Large intestine (tissue), 3 donors: ENCODE measurements around the gene BBOF1. TPM values are rescaled to one million over a fixed set of nuclear protein-coding genes. Genes with fewer than 3 reads are reported as not detected.

Experiments
- DNase-seq, 2 donors: peaks; one replicate each; pipeline versions ENCODE4 v3.0.0 to v3.0.0-alpha.2; 2013
- H3K27ac ChIP-seq: one replicate; pipeline ENCODE4 v1.5.1; 2013; ENCODE audit warnings: low read length
- H3K27me3 ChIP-seq: 2 replicates; pipeline ENCODE4 v1.6.1; 2013; ENCODE audit warnings: low read length; ENCODE audit not compliant: control insufficient read depth, insufficient read depth
- H3K36me3 ChIP-seq: 2 replicates; pipeline ENCODE4 v1.6.1; 2013; ENCODE audit warnings: low read length; ENCODE audit not compliant: control insufficient read depth, insufficient read depth
- H3K4me1 ChIP-seq: one replicate; pipeline ENCODE4 v1.6.1; 2013; ENCODE audit warnings: low read length; ENCODE audit not compliant: control insufficient read depth, insufficient read depth
- H3K4me3 ChIP-seq: one replicate; pipeline ENCODE4 v1.5.1; 2013; ENCODE audit warnings: low read length
- H3K9me3 ChIP-seq: one replicate; pipeline ENCODE4 v1.6.1; 2013; ENCODE audit warnings: mild to moderate bottlenecking, low read depth, low read length, moderate library complexity; ENCODE audit not compliant: control insufficient read depth
- WGBS: methylation state at CpG from one replicate; pipeline ENCODE4 v1.1.5; 2013; ENCODE audit warnings: low lambda C conversion rate; ENCODE audit not compliant: insufficient coverage; 5-methylcytosine and 5-hydroxymethylcytosine counted together
- polyA plus RNA-seq: library from polyadenylated mRNA; unstranded; fragments of 120-200 nt; gene quantifications from one replicate; pipeline ENCODE4 v1.2.1, GENCODE V29; 2013

Gene BBOF1
- polyA plus RNA-seq, 1 donor: 6.9 TPM

DNA sequence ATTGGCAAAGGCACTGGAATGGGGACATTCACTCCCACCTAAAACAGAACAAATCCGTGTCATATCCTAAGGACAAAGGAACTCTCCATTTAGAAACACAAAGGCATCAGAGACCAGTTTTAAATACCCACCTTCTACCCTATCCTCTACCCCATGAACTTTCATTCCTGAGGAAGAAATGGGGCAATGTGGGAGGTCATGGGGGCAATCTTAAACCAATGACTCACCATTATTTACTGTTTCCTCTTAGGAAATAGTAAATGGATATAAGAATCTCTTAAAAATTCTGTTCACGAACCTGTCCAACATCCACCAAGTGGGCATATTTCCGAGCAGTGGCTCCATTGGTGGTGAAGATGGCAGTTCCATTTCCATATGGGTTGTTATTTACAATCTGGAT lies 45.7 kb downstream of the BBOF1 start:
- no peaks in the 10 kb centered on the region for H3K4me1 ChIP-seq

DNA sequence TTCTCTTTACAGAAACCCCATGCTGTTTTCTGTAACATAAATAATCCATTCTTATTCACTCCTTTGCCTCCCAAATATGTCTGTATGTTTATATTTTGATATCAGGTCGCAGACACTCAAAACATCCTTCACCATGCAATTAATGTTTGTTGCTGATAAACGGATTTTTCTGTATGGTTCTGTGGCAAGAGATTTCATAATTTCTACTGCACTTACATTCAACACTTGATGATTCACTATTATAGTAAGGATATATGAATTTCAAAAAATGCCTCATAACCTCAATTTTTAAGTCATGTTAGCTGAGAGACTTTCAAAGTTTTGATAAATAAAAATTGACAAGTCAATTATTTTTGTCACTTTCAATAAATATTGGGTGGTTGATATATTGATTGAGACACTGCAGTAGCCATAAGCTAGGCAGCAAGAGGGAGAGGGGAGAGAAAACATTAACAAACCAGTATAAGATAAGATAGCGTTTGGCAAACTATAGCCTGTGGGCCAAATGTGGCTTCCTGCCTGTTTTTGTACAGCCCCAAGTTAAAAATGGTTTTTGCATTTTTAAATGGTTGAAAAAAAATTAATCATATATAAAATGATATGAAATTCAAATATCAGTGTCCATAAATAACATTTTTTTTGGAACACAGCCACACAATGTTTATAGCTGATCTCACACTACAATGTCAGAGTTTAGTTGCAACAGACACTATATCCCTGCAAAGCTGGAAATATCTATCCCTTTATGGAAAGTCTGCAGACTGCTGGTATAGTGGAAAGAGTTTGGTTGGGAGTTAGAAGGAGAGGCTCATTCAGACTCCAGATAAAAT lies 46.8 kb downstream of the BBOF1 start:
- Histone ChIP-seq H3K27ac (no peak overlapping the region), H3K4me1 (no peaks in the 10 kb centered on the region), H3K9me3 (no peaks in the 10 kb centered on the region), H3K4me3 (no peak overlapping the region), H3K36me3 (peaks cover 68% of the 10 kb centered on the region), H3K27me3 (no peaks in the 10 kb centered on the region)
- no peak for DNase-seq
- WGBS: no CpG with 5 or more reads among the region's 3 CpGs

More for the DNA sequence above, 45.7 kb downstream of the BBOF1 start:
- DNase-seq: no peak
- no peak overlapping the region for H3K27ac ChIP-seq
- no CpG with 5 or more reads among the region's 3 CpGs for WGBS
- peaks cover 67% of the 10 kb centered on the region for H3K36me3 ChIP-seq
- no peaks in the 10 kb centered on the region for H3K9me3 ChIP-seq
- H3K27me3 ChIP-seq: no peaks in the 10 kb centered on the region
- no peak overlapping the region for H3K4me3 ChIP-seq

DNA sequence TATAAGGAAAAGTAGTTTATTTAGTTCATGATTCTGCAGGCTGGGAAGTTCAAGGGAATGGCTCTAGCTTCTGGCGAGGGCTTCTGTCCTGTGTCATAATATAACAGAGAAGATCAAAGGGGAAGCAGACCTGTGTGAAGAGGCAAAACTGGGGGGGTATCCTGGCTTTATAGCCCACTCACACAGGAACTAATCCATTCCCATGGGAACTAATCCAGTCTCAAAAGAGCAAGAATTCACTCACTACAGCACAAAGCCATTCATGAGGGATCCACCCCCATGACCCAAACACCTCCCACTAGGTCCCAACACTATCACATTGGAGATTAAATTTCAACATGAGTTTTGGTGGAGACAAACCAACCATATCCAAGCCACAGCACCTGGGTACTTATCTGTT lies 58.3 kb downstream of the BBOF1 start:
- Histone ChIP-seq H3K4me1 (no peaks in the 10 kb centered on the region), H3K27ac (no peak overlapping the region), H3K9me3 (no peaks in the 10 kb centered on the region), H3K4me3 (no peak overlapping the region), H3K27me3 (no peaks in the 10 kb centered on the region), H3K36me3 (peaks cover 10% of the 10 kb centered on the region)
- no peak for DNase-seq
- WGBS: 80% methylated on average over 1 of the region's 1 CpG

DNA sequence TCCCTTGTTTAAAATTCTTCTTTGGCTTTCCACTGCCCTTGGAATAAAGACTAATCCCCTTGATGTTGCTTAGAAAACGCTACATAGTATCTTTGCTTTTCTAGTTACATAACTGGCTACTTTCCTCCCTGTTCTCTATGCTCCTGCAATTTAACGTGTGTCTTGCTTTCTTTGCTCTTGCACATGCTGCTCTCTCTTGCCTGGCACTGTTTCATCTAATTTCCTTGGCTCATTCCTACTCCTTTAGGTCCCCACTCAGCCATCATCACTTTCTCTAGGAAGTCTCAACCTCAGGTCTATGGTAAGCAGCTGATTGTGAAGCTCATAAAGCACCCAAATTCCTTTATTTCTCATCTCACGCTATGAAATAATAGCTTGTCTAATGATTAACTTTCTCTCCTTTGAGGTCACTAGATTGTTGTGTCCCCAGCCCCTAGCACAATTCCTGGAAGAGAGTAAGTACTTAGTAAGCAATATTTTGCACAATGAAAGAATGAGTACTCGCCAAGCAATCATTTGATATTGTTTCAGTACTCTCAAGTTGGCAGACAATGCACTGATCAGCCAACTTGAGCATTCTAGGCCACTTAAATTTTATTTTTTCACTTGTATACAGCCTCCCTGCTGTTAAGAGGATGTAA lies 61.8 kb downstream of the BBOF1 start:
- Histone ChIP-seq H3K27ac (no peak overlapping the region), H3K36me3 (peaks cover 3% of the 10 kb centered on the region), H3K9me3 (no peaks in the 10 kb centered on the region), H3K4me1 (peaks cover 7% of the 10 kb centered on the region), H3K27me3 (no peaks in the 10 kb centered on the region), H3K4me3 (no peak overlapping the region)
- DNase-seq: peak in 1 of 2 donors; percentile 57
- WGBS: 46% methylated on average over 3 of the region's 4 CpGs

DNA sequence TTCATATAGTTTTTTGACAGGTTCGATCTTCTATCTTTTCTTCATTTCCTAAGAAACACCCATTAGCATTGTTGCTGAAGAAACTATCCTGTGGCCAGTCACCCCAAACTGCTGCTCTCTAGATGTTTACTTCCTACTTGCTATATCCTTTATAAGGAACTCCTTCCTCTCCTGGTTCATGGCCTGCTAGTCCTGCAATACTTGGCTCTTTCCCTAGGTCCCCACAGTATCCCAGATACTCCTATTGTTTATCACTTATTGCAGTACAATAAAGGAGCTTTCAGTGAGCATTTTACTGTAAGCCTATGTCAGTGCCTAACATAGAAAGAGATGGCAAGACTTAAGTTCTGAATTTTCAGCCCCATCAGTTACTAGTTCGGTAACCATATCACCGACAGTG lies 62.3 kb downstream of the BBOF1 start:
- no peaks in the 10 kb centered on the region for H3K9me3 ChIP-seq
- H3K36me3 ChIP-seq: peaks cover 3% of the 10 kb centered on the region
- WGBS: no CpG with 5 or more reads among the region's 3 CpGs
- H3K4me3 ChIP-seq: no peak overlapping the region
- H3K27ac ChIP-seq: no peak overlapping the region
- no peaks in the 10 kb centered on the region for H3K27me3 ChIP-seq
- H3K4me1 ChIP-seq: peaks cover 12% of the 10 kb centered on the region
- DNase-seq: peak in 1 of 2 donors; percentile 2

DNA sequence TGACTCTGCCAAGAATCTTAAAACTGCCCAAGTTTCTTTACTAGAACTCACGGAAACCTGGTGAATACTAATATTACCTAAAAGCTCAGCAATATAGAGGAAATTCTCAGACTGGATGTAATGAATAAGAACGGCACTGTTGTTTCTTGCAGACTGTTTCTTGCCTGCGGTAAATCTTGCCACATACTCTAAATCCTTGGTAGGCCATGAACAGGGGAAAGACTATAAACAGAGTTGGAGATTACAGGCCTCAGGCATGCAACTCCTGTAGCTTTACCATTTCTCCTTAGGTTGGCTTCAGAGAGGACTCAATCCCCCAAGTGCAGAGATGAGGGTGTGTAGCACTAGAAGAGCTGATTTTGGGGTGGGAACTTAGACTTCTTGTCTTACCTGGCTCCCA lies 64.0 kb downstream of the BBOF1 start:
- H3K9me3 ChIP-seq: no peaks in the 10 kb centered on the region
- DNase-seq: peak in 1 of 2 donors; percentile 5
- H3K27me3 ChIP-seq: no peaks in the 10 kb centered on the region
- 31% methylated on average over 2 of the region's 3 CpGs for WGBS
- H3K36me3 ChIP-seq: no peaks in the 10 kb centered on the region
- H3K4me3 ChIP-seq: peak overlapping the region; percentile 87
- H3K4me1 ChIP-seq: peaks cover 13% of the 10 kb centered on the region
- H3K27ac ChIP-seq: peak overlapping the region; percentile 91

DNA sequence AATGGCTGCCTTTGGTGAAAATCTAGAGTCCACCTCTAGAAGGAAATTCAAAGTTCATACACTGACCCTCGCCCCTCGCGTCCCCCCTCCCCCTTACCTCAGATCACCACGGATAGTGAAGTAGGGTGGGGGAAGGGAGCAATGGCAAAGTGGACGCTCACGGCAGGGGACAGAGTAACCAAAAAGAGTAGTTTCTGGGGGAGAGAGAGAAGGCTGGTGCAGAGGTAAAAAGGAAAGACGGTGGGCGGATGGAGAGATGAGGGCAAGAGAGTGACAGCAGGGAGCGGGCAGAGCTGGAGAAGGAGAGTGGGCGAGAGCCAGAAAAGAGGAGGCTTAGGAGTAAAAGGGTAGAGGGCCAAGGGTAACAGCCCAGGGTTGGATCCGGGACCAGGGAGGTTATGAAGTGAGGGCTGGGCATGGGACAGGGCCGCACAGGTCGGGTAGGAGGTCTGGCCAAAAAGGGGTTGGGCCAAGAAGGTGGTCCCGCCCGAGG lies 64.7 kb downstream of the BBOF1 start:
- Histone ChIP-seq H3K4me3 (peak overlapping the region; percentile 87), H3K27me3 (no peaks in the 10 kb centered on the region), H3K4me1 (peaks cover 13% of the 10 kb centered on the region), H3K27ac (peak overlapping the region; percentile 91), H3K9me3 (no peaks in the 10 kb centered on the region), H3K36me3 (no peaks in the 10 kb centered on the region)
- WGBS: 0% methylated on average over 6 of the region's 15 CpGs
- DNase-seq: no peak

DNA sequence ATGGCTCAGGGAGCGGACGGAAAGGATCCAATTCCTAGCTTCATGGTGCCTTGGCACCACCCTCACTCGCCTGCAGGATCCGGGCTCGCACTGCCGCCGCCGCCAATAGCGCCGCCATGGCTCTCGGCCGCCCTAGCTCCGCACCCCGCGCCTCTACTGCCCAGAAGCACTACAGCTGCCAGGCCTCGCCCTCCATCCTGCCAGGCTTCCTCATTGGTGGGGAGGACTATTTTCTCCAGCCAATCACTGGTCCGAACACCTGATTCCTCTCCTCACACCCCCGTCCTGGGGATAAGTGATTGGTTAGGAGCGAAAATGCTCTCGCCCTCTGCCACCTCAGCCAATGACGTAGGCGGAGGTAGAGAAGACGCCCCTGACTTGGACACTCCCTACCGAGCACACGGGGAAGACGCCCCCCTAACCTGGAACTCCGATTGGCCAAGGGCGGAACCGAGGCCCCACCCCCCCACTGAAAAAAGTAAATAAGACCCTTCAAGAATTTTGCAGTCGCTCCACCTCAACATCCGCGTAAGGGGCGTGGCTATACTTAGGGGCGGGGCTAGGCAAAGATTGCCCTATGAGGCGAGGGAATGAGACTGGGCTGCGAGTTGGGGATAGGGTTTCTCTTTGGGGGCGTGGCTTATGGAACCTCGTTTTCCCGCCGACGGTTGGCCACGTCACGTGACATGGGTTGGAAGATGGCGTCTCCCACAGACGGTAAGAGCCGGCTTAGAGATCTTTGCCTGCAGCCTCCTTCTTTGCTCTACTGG lies 65.3 kb downstream of the BBOF1 start, which contains the start of the genes ALDH6A1 and LIN52:
ALDH6A1 (minus strand) TSS at position 177 of the 770 bp plus-strand sequence; CDS start at position 118, 59 bp downstream.
LIN52 (plus strand) TSS at position 680 of the 770 bp plus-strand sequence; CDS start at position 699, 19 bp downstream.
- peaks cover 13% of the 10 kb centered on the region for H3K4me1 ChIP-seq
- DNase-seq: peak; percentile 100
- no peaks in the 10 kb centered on the region for H3K9me3 ChIP-seq
- H3K27me3 ChIP-seq: no peaks in the 10 kb centered on the region
- peak within 1 kb of the TSS; percentile 91 for H3K27ac ChIP-seq
- WGBS: no CpG with 5 or more reads among the region's 46 CpGs
- H3K36me3 ChIP-seq: no peaks in the 10 kb centered on the region
- H3K4me3 ChIP-seq: peak within 1 kb of the TSS; percentile 87

DNA sequence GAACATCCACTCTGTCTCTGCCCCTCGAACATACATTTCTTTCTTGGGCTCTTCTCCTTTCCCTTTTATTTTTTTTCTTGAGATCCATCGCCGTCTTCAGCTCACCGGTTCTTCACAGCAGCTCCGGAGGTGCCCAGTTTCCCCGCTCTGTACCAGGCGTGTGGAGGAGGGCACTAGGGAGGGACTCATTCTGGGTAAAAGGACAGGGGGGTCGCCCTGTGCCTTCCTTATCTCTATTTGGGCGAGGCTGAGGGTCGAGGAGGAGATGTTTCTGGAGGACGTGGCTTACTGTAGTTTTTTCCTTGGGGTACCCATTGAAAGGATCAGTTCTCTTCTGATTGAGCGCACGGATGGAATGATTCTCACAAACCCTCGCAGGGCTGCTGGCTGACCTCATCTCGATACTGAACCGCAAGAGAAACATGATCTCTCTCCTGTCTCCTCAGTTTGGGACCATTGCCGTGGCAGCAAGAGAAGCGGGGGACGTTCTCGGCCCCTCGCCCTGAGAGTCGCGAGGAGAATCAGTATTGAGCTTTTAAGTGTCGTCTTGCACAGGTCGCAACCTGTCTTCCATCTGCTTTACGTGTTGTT lies 66.0 kb downstream of the BBOF1 start:
- DNase-seq: peak in 1 of 2 donors; percentile 28
- 0% methylated on average over 11 of the region's 26 CpGs for WGBS
- no peaks in the 10 kb centered on the region for H3K36me3 ChIP-seq

More for the DNA sequence above, 66.0 kb downstream of the BBOF1 start:
- Histone ChIP-seq H3K27ac (peak overlapping the region; percentile 81), H3K4me3 (peak overlapping the region; percentile 64), H3K9me3 (no peaks in the 10 kb centered on the region), H3K4me1 (peaks cover 13% of the 10 kb centered on the region), H3K27me3 (no peaks in the 10 kb centered on the region)
